ENCODE measurements around the gene VWA7.
"Not testable (repeated sequence)": the region's sequence is repeated elsewhere in the genome, so short reads cannot be mapped to it uniquely, and the experiment has no call there.

VWA7 gene, protein sequence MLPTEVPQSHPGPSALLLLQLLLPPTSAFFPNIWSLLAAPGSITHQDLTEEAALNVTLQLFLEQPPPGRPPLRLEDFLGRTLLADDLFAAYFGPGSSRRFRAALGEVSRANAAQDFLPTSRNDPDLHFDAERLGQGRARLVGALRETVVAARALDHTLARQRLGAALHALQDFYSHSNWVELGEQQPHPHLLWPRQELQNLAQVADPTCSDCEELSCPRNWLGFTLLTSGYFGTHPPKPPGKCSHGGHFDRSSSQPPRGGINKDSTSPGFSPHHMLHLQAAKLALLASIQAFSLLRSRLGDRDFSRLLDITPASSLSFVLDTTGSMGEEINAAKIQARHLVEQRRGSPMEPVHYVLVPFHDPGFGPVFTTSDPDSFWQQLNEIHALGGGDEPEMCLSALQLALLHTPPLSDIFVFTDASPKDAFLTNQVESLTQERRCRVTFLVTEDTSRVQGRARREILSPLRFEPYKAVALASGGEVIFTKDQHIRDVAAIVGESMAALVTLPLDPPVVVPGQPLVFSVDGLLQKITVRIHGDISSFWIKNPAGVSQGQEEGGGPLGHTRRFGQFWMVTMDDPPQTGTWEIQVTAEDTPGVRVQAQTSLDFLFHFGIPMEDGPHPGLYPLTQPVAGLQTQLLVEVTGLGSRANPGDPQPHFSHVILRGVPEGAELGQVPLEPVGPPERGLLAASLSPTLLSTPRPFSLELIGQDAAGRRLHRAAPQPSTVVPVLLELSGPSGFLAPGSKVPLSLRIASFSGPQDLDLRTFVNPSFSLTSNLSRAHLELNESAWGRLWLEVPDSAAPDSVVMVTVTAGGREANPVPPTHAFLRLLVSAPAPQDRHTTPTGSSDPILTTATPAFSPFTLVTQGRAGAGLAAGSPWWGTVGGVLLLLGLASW

DNA sequence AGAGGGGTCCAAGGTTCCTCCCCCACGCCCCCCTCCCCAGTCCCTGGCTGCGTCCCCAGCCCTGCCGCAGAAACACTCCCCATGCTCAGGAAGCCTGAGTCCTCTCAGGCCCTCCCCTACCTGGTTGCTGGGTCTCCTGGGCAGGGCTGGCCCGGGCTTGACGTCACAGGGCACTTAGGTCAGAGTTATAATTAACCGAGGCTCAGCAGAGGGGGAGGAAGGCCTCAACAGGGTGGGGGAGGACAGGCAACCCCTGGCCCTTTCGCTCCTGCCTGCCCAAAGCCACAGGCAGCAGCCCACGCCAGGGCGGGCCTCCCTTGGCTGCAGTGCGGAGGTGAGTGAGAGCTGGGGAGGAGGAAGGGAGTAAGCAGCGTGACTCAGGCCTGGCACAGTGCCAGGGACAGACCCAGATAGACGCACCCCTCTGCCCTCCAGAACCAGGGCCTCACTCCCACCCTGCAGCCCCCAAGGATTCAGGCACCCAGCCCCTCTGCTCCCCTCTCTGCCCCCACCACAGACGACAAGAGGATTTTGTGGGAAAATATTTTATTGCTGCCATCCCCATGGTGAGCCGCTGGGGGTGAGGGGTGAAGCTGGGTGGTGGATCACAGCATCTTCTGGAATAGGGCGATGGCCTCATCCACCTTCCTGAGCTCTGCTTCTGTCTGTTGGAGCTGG lies at the start of gene VWA7:
VWA7 (minus strand) TSS at position 340 of the 678 bp plus-strand sequence. CDS start 549 bp downstream, outside the sequence.
- peak; percentile 43 for DNase-seq

DNA sequence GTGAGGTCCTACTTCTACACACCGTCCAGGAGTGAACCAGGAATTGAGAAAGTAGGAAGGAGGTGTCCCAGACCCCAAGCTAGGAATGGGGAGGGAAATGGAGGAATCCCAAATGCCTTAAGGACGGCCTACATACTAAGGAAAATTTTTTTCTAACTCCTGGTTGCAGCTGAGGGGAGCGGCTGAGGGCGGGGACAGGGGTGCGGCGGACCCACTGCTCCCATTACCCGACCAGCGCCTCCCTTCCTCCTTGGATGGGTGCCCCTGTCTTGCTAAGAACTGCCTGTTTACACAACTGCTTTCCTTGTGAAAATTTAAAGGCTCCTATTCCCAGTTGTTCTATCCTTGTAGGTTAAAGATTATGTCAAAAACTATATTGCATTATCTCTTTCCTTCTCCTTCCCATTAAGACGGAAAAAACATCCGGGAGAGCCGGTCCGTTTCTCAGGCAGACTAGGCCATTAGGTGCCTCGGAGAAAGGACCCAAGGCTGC lies 49.7 kb upstream of the VWA7 start:
- DNase-seq = peak; percentile 81

DNA sequence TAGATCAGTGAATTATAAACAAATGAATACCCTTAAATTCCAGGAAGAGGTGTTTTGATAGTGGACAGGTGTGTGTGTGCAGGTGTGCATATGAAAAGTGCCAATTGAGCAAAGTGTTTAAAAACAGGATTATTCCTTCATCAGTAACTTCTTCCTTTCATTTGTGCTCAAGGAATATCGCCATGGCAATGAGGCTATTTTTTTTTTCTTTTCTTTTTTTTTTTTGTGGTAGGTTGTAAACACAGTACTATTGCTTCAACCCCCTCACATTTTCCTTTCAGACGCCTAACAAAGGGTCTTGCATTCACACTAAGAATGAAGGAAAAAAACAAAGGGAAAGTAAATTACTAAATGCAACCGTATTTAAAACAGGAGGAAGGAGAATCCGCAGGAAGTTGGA lies 48.4 kb upstream of the VWA7 start:
- DNase-seq = no peak

DNA sequence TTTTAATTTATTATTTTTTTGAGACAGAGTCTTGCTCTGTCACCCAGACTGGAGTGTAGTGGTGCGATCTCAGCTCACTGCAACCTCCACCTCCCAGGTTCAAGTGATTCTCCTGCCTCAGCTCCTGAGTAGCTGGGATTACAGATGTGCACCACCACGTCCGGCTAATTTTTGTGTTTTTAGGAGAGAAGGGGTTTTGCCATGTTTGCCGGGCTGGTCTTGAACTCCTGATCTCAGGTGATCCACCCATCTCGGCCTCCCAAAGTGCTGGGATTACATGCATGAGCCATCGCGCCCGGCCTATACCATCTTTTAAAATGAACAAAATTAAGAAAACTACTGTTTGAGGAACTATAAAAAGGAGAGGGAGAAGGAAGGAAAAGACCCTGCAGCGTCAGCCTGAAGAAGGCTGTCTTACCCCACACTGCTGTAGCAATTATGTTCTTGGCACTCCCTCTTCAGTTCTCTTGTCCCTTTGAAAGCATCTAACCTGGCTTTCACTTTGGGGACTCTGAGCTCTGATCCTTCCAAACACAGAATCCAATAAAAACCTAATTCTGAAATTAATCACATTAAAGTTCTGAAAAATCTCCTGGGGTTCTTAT lies 46.6 kb upstream of the VWA7 start:
- peak; percentile 29 for DNase-seq

DNA sequence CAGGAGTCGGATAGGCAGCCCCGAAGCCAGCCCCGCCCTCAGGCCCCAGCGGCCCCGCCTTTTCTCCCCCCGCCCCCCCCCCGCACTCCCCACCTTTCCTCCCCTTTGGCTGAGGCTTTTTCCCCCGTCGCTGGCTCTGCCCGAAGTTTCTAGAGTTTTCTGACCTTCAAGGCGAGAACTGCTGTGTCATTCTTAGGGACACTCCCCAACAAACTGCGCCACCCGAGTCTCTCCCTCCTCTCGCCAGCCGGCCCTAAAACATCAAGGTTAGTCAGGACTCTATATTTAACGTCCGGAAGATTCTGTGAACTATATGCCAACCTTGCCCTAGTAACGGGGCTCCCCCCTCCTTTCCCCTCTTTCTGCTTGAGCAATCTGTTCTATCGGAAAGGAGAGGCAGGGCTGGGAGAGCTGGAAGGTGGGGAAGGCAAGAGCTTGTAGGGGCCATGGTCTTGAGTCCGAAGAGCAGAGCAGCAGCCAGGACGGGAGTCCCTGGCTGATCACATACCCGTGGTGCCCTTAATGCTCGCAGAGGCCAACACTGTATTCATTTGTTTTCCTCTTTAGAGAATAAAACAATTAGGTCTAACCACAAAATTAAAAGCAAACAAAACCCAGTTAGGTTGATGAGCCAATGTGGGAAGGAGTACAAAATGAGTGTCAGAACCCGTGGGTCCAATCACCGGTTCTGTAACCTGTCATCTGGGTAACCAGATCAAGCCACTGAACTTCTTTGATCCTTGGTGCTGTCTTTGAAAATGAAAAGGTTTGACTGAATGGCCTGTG lies 45.1 kb upstream of the VWA7 start:
- peak; percentile 81 for DNase-seq

DNA sequence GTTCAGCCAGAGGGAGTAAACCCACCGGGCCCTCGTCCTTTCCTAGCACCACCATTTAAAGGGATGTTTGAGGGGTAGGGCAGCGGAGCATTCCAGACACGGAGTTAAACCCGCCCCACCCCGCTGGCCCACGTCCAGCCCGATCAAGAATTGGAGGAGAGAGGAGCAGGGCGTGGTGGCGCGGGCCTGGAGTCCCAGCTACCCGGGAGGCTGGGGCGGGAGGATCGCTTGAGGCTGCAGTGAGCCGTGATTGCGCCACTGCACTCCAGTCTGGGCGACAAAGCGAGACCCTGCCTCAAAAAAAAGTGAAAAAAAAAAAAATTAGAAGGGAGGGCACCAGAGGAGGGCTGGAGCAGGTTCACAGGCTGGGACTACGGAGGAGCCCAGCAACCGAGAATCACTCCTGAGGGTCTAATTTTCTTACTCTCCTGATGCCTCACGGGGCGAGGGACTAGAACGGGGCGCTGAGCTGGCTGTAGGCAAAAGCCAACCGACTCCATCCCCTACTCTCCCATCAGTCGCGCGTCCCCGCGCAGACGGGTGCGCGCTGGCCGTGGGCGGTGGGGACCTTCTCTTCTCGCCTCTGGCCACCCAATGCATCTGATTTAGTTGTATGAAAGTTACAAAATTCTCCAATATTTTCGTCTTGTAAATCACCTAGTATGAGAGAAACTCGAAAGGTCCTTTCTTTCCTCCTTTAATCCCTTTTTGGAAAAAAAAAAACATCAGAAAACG lies 44.3 kb upstream of the VWA7 start:
- DNase-seq = no peak

DNA sequence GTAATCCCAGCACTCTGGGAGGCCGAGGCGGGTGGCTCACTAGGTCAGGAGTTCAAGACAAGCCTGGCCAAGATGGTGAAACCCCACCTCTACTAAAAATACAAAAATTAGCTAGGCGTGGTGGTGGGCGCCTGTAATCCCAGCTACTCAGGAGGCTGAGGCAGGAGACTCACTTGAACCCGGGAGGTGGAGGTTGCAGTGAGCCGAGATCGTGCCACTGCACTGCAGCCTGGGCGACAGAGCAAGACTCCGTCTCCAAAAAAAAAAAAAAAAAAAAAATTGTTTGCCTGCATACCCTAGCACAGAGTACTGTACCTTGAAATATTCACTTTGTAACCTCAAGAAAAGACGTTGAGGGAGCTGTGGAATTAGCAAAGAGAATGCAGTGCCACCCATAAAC lies 43.3 kb upstream of the VWA7 start:
- DNase-seq = not testable (repeated sequence)

DNA sequence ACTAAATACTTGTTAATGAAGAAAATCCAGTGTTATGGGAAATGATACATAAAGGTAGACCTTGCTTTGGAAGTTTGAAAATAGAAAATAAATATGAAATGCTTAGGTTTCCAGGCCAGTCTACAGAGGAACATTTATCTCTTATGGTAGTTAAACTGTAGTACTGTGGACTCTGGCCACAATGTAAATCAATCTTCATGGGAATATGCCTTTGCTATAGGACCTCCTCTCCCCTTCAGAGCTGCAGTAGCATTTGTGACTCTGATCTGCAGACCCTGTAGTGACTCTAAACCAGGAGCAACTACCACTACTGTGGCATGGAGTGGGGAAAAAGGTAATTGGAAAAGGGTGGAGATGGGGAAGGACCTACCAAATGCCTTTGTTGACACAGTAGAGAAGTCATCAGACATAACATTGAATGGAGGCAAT lies 42.8 kb upstream of the VWA7 start:
- no peak for DNase-seq

DNA sequence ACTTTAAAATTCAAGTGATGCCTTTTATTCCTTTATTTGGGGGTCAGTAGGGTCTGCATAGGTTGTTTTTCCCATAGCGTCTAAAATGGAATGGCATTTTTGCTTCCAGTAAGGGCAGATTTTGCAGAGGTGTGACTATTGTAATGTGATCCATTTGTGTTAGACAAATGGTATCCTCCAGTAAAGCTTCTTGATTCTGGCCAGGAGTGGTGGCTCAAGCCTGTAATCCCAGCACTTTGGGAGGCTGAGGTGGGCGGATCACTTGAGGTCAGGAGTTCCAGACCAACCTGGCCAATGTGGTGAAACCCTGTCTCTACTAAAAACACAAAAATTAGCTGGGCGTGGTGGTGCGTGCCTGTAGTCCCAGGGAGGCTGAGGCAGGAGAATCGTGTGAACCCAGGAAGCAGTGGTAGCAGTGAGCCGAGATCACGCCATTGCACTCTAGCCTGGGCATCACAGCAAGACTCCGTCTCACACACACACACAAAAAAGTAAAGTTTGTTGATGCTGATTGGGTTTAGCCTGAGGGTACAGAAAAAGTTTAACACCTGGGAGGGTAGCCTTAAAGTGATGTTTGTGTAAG lies 40.9 kb upstream of the VWA7 start:
- not testable (repeated sequence) for DNase-seq

DNA sequence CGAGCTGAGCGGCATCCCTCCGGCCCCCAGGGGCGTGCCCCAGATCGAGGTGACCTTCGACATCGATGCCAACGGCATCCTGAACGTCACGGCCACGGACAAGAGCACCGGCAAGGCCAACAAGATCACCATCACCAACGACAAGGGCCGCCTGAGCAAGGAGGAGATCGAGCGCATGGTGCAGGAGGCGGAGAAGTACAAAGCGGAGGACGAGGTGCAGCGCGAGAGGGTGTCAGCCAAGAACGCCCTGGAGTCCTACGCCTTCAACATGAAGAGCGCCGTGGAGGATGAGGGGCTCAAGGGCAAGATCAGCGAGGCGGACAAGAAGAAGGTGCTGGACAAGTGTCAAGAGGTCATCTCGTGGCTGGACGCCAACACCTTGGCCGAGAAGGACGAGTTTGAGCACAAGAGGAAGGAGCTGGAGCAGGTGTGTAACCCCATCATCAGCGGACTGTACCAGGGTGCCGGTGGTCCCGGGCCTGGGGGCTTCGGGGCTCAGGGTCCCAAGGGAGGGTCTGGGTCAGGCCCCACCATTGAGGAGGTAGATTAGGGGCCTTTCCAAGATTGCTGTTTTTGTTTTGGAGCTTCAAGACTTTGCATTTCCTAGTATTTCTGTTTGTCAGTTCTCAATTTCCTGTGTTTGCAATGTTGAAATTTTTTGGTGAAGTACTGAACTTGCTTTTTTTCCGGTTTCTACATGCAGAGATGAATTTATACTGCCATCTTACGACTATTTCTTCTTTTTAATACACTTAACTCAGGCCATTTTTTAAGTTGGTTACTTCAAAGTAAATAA lies 40.2 kb upstream of the VWA7 start:
- DNase-seq = peak; percentile 50

DNA sequence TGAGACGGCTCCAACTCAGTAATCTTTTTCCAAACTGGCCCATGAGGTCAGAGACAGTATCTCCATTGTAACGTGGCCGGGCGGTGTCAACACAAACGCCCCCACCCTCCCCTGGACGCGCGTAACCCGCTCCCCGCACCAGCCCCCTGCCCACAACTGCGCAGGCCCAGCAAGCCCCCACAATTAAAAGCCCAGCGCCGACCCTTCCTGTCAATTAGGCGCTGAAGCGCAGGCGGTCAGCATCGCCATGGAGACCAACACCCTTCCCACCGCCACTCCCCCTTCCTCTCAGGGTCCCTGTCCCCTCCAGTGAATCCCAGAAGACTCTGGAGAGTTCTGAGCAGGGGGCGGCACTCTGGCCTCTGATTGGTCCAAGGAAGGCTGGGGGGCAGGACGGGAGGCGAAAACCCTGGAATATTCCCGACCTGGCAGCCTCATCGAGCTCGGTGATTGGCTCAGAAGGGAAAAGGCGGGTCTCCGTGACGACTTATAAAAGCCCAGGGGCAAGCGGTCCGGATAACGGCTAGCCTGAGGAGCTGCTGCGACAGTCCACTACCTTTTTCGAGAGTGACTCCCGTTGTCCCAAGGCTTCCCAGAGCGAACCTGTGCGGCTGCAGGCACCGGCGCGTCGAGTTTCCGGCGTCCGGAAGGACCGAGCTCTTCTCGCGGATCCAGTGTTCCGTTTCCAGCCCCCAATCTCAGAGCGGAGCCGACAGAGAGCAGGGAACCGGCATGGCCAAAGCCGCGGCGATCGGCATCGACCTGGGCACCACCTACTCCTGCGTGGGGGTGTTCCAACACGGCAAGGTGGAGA lies 38.1 kb upstream of the VWA7 start, which contains the start of the genes HSPA1A and HSPA1L:
HSPA1A (plus strand) TSS at position 519 of the 814 bp plus-strand sequence; CDS start at position 733, 214 bp downstream.
HSPA1L (minus strand) TSS at position 259 of the 814 bp plus-strand sequence. CDS start 3,311 bp downstream, outside the sequence.
- DNase-seq = peak; percentile 91

DNA sequence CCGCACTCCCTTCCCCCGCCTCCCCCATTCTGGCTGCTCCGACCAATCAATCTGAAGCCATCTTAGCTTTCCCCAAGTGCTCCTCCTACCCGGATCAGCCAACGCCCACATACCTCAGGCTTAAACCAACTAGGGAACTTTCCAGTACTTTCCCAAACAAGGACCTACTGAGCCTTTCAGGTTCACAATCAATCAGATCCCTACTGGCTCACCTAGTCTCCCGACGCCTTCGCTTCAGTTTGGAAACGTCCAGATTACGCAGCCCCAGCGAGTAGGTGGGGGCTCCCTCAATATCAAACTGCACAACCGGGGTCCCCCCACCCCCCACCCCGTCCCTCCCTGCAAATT lies 37.5 kb upstream of the VWA7 start:
- DNase-seq = peak; percentile 79

DNA sequence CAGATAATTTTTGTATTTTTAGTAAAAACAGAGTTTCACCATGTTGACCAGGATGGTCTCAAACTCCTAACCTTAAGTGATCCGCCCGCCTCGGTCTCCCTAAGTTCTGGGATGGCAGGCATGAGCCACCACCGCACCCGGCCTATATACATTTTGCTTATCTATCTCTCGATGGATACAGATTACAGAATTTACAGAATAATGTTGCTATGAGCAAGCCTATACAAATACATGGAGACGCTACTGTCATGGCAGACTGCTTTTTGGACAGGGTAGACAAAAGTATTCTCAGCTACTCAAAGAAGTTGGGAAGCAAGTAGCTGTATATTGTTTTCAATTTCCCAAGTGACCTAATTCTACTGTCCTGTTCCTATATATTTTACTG lies 36.3 kb upstream of the VWA7 start:
- no peak for DNase-seq

DNA sequence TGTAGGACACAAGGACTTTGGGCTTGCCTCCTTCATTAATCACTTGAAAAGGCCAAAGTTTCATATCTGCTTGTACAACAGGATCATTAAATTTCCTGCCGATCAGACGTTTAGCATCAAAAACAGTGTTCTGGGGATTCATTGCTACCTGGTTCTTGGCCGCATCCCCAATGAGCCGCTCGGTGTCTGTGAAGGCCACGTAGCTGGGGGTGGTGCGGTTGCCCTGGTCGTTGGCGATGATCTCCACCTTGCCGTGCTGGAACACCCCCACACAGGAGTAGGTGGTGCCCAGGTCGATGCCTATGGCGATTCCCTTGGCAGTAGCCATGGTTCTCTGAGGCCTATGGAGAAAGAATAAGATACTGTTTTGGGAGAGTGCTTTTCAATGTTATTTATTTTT lies 34.5 kb upstream of the VWA7 start:
- no peak for DNase-seq

DNA sequence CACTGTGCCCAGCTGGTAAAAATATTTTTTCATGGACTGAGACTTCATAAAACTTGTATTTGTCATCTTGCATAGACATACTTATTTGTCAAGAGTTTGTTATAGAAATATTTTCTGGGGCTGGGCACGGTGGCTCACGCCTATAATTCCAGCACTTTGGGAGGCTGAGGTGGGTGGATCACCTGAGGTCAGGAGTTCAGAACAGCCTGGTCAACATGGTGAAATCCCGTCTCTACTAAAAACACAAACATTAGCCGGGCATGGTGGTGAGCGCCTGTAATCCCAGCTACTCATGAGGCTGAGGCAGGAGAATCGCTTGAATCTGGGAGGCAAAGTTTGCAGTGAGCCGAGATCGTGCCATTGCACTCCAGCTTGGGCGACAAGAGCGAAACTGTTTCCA lies 31.5 kb upstream of the VWA7 start:
- DNase-seq = not testable (repeated sequence)

DNA sequence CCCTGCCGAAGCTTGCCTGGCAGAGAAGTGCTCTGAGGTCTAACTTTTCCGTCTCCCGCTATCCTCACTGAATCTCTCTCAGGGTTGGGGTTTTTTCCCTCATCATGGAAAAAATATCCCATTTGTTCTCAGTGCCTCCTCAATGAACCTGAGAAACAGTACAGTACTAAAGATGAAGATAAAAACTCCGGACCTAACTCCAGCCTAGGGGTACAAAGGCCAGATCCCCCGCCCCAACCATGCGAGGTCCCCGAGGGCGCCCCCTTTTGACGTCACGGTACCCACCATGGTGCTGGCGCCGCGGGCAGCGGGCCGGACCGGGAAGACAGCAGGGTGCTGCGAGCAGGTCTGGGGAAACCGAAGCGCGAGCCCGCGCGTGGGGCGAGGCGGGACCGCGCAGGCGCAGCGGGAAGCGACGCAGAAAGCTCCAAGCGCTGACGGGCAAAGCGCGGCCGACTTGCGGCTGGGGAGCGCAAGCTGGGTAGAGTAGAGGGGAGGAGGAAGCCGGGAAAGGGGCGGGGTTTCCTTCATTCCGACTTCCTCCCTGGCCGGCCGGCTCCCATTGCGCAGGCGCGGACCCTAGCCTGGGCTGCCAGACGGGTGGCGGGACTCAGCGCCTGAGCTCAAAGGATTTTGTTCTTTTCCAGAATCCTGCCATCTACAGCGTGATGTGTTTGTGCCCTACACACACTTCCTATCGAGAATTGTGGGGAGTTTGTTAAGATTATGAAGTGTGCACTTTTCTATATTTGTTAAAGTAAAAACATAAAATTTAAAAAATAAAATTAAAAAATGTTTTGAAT lies 29.5 kb upstream of the VWA7 start, which contains the start of gene LSM2:
LSM2 (minus strand) TSS at position 497 of the 803 bp plus-strand sequence; CDS start at position 288, 209 bp downstream.
- peak; percentile 90 for DNase-seq

DNA sequence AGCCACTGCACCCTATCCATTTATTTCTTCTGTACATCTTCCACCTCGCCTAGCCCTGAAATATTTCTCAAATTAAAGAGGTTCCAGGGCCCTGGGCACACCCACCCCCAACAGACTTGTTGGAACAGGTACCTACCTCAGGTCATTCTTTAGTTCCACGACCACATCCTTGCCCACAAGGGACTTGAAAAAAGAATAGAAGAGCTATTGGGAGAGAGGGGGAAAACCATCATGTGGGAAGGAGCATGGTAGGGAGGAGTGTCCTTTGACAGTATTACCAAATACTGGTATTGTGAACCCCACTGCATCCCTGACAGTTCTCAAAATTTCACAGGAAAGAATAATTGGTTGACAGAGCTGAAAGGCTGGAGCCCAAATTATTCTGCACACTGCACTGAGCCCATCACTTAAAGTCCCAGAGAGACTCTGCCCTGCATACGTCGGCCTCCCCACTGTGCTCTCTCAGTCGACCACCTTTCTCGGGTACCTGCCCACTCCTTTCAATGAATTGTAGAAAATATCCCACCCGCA lies 28.9 kb upstream of the VWA7 start:
- no peak for DNase-seq
